Non-pigmented ciliary epithelial cell (primary cell): ENCODE data around the gene PDCD2L.
"Not testable (repeated sequence)": the region's sequence is repeated elsewhere in the genome, so short reads cannot be mapped to it uniquely, and the experiment has no call there.

Source experiments
- DNase-seq: peaks from one replicate; pipeline ENCODE4 v3.0.0-alpha.2; 2010; ENCODE audit warnings: low read depth

PDCD2L gene

GRCh38 chr19:34416021-34416545, 11.9 kb downstream of the PDCD2L start:
- no peak for DNase-seq

- no peak for DNase-seq
These were observed 14.1 kb downstream of the PDCD2L start for GRCh38 chr19:34418300-34418699.

- no peak for DNase-seq
These were observed 22.0 kb downstream of the PDCD2L start for GRCh38 chr19:34426096-34426661.

GRCh38 chr19:34428549-34429285, 24.5 kb downstream of the PDCD2L start:
- DNase-seq = no peak

GRCh38 chr19:34429553-34429952, 25.4 kb downstream of the PDCD2L start:
- no peak for DNase-seq

- no peak for DNase-seq
These were observed 26.8 kb downstream of the PDCD2L start for GRCh38 chr19:34430738-34431625.

- no peak for DNase-seq
These were observed 27.6 kb downstream of the PDCD2L start for GRCh38 chr19:34431681-34432402.

GRCh38 chr19:34432797-34433196, 28.6 kb downstream of the PDCD2L start:
- DNase-seq = no peak

- DNase-seq = no peak
These were observed 32.5 kb downstream of the PDCD2L start for GRCh38 chr19:34436716-34437115.

- no peak for DNase-seq
These were observed 44.0 kb downstream of the PDCD2L start for GRCh38 chr19:34448191-34448590.

- DNase-seq = no peak
These were observed 48.5 kb downstream of the PDCD2L start for GRCh38 chr19:34452723-34453122.

GRCh38 chr19:34454091-34454490, 49.9 kb downstream of the PDCD2L start:
- DNase-seq = no peak

GRCh38 chr19:34454685-34455084, 50.5 kb downstream of the PDCD2L start:
- no peak for DNase-seq

GRCh38 chr19:34455783-34456480, 51.7 kb downstream of the PDCD2L start:
- DNase-seq = not testable (repeated sequence)

GRCh38 chr19:34457446-34457845, 53.2 kb downstream of the PDCD2L start:
- DNase-seq = no peak

GRCh38 chr19:34458677-34459076, 54.5 kb downstream of the PDCD2L start:
- no peak for DNase-seq

- DNase-seq = no peak
These were observed 55.4 kb downstream of the PDCD2L start for GRCh38 chr19:34459614-34460013.

GRCh38 chr19:34461375-34462100, 57.3 kb downstream of the PDCD2L start:
- DNase-seq = no peak

GRCh38 chr19:34464785-34465184, 60.6 kb downstream of the PDCD2L start:
- DNase-seq = not testable (repeated sequence)

- DNase-seq = no peak
These were observed 64.2 kb downstream of the PDCD2L start for GRCh38 chr19:34468409-34468808.

GRCh38 chr19:34469026-34469425, 64.8 kb downstream of the PDCD2L start:
- not testable (repeated sequence) for DNase-seq
